Type B pancreatic cell (in vitro differentiated cells): ENCODE measurements around the gene AVPR2. TPM values are rescaled to one million over a fixed set of nuclear protein-coding genes. Genes with fewer than 3 reads are reported as not detected.

ENCODE experiments used
- DNase-seq: peaks from one replicate; pipeline ENCODE4 v3.0.0; 2021; ENCODE audit warnings: mixed read lengths; ENCODE audit not compliant: unreplicated experiment; ENCODE audit errors: extremely low spot score
- H3K27ac Mint-ChIP-seq: 2 replicates; pipeline ENCODE4 v1.8.0; 2021; ENCODE audit warnings: mild to moderate bottlenecking, mixed read lengths
- H3K27me3 Mint-ChIP-seq: 2 replicates; pipeline ENCODE4 v1.8.0; 2021; ENCODE audit warnings: mixed read lengths
- H3K36me3 Mint-ChIP-seq: 2 replicates; pipeline ENCODE4 v1.8.0; 2021; ENCODE audit warnings: mixed read lengths
- H3K4me1 Mint-ChIP-seq: one replicate; pipeline ENCODE4 v1.8.0; 2021; ENCODE audit warnings: mixed read lengths; ENCODE audit not compliant: unreplicated experiment
- H3K4me3 Mint-ChIP-seq: 2 replicates; pipeline ENCODE4 v1.8.0; 2021; ENCODE audit warnings: mild to moderate bottlenecking, mixed read lengths
- H3K9me3 Mint-ChIP-seq: 2 replicates; pipeline ENCODE4 v1.8.0; 2021; ENCODE audit warnings: mixed read lengths
- CTCF ChIP-seq: fragments of 200-600 bp; sonication (generic); conservative IDR thresholded peaks from 2 replicates; pipeline ENCODE4 v1.5.0; 2021; ENCODE audit warnings: antibody characterized with exemption, mild to moderate bottlenecking
- total RNA-seq: library from RNA; stranded (reverse); gene quantifications from 2 replicates; pipeline ENCODE4 v1.2.1, GENCODE V29; 2021; ENCODE audit warnings: low replicate concordance

Gene AVPR2
- total RNA-seq, 1 donor from 2014 or later, result not detected

- TF ChIP-seq CTCF, result no peak
- Mint-ChIP-seq H3K27me3 (peaks cover 11% of the 10 kb centered on the region), H3K9me3 (no peaks in the 10 kb centered on the region), H3K27ac (no peak overlapping the region), H3K4me1 (no peaks in the 10 kb centered on the region), H3K4me3 (no peak overlapping the region), H3K36me3 (no peaks in the 10 kb centered on the region)
- DNase-seq, result peak; percentile 52
Measured at GRCh38 chrX:153862369-153863250, 41.9 kb upstream of the AVPR2 start.

DNA sequence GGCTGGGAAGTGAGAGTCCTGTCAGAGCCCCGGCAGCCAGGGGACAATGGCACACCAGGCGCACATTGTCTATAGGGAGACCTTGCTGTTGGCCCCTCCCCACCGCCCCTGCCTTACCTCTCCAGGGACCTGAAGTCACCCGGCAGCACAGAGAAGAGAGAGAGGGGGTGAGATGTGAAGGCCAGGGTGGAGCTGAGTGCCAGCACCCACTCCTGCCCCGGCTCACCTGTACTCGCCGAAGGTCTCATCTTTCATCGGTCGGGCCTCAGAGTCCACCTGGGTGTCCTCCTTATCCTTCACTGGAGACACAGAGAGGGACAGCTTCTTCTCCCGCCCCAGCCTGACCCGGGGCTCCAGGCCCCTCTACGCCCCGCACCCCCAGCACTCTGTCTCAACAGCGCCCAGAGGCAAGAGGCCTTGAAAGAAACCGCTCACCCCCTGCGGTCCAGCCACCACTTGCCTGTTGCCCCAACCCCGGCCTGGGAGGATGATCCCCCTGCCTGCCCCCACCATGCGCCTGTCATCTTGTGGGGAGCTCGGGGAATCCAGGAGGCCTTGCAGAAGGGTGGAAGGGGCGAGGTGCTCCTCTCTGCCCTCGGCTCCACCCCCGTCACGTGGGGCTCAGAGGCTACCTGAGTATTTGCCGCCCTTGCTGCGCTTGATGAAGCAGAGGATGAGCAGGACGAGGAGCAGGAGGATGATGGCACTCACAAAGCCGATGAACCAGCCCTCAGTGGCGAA is 41.1 kb upstream of the AVPR2 start:
- no peak for TF ChIP-seq CTCF
- Mint-ChIP-seq H3K9me3 (no peaks in the 10 kb centered on the region), H3K36me3 (no peaks in the 10 kb centered on the region), H3K4me1 (no peaks in the 10 kb centered on the region), H3K27ac (no peak overlapping the region), H3K4me3 (no peak overlapping the region), H3K27me3 (peaks cover 8% of the 10 kb centered on the region)
- DNase-seq, result no peak

- TF ChIP-seq CTCF, result no peak
- no peak for DNase-seq
- H3K4me1 Mint-ChIP-seq, result no peaks in the 10 kb centered on the region
- H3K27ac Mint-ChIP-seq, result no peak overlapping the region
- no peaks in the 10 kb centered on the region for H3K36me3 Mint-ChIP-seq
- H3K4me3 Mint-ChIP-seq, result no peak overlapping the region
- peaks cover 3% of the 10 kb centered on the region for H3K27me3 Mint-ChIP-seq
- no peaks in the 10 kb centered on the region for H3K9me3 Mint-ChIP-seq
Measured at GRCh38 chrX:153864101-153864500, 40.4 kb upstream of the AVPR2 start.

GRCh38 chrX:153864561-153865320 is 39.7 kb upstream of the AVPR2 start:
- Mint-ChIP-seq H3K4me1 (no peaks in the 10 kb centered on the region), H3K27ac (no peak overlapping the region), H3K27me3 (no peaks in the 10 kb centered on the region)

More at GRCh38 chrX:153864561-153865320, 39.7 kb upstream of the AVPR2 start:
- Mint-ChIP-seq H3K9me3 (no peaks in the 10 kb centered on the region), H3K4me3 (no peak overlapping the region), H3K36me3 (no peaks in the 10 kb centered on the region)
- DNase-seq, result no peak
- TF ChIP-seq CTCF, result no peak
